T-helper 1 cell treated with Interleukin-12 subunit alpha and Interleukin-12 subunit beta and Interleukin-4 antibody, amounts not matched to agents 30 μg/mL and 1 μg/mL, for 36 hours (primary cell): ENCODE data around the gene INPP4B.

Experiments
- H3K27ac Mint-ChIP-seq: one replicate; pipeline ENCODE4 v1.8.0; 2021; ENCODE audit warnings: mild to moderate bottlenecking, mixed read lengths
- H3K27me3 Mint-ChIP-seq: one replicate; pipeline ENCODE4 v1.8.0; 2021; ENCODE audit warnings: low read depth, mixed read lengths
- H3K36me3 Mint-ChIP-seq: one replicate; pipeline ENCODE4 v1.8.0; 2021; ENCODE audit warnings: low read depth, mixed read lengths
- H3K4me1 Mint-ChIP-seq: one replicate; pipeline ENCODE4 v1.8.0; 2021; ENCODE audit warnings: low read depth, mixed read lengths
- H3K4me3 Mint-ChIP-seq: one replicate; pipeline ENCODE4 v1.8.0; 2021; ENCODE audit warnings: mild to moderate bottlenecking, moderate library complexity, mixed read lengths
- H3K9me3 Mint-ChIP-seq: one replicate; pipeline ENCODE4 v1.8.0; 2021; ENCODE audit warnings: mixed read lengths

The INPP4B gene

DNA sequence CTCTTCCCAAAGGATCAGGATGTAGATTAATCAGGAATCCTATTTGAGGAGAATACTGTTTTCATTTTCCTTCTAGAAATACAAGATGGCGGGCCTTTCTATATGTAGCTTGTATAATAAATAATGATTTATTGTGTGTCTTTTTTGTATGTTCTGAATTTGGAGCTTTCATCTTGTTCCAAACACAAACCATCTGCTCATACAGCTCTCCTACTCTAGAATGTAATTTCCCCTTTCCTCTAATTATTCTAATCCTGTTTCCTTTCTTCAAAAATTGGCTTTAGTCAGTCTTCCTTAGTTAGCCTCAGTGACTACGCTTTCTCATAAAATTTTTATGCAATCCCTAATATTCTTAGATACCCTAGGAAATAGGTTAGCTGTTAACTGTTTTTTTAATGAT is 422.2 kb downstream of the INPP4B start:
- peaks cover 3% of the 10 kb centered on the region for H3K4me1 Mint-ChIP-seq
- peaks cover 11% of the 10 kb centered on the region for H3K36me3 Mint-ChIP-seq
- H3K9me3 Mint-ChIP-seq, result peaks cover 6% of the 10 kb centered on the region
- H3K27me3 Mint-ChIP-seq, result no peaks in the 10 kb centered on the region
- no peak overlapping the region for H3K27ac Mint-ChIP-seq
- no peak overlapping the region for H3K4me3 Mint-ChIP-seq

DNA sequence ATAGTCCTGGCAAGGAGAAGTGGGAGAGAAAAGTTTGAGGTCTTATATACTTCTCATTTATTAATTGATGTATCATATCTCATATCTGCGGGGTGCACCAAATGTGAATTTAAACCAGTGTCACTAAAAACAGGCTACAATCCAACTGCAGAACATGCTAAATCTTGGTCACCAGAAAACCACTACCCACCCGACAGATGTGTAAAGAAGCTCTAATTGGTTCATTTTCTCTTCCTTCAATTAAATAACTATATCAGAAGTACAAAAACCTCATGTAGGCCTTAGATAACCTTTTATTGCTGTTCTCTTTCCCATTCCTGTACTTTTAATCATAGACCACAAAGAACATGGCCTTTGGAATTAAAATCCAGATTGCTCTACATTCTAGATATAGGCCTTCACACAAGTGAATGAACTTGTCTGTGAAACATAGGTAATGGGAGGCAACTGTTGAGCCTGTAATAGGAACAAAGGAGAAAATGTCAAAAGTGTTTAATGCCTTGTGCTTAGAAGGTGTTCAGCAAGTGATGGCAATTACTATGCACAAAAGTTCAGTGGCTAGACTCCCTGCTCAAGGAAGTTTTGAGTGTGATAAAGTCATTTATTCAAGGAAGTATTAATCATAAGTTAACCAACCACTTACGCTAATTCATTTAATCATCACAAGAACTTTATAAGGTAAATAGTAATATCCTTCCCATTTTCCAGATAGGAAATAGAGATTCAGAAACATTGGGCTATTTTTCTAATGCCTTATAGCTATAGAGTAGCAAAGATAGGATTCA is 425.6 kb downstream of the INPP4B start:
- peaks cover 19% of the 10 kb centered on the region for H3K4me1 Mint-ChIP-seq
- H3K4me3 Mint-ChIP-seq, result no peak overlapping the region
- H3K27me3 Mint-ChIP-seq, result no peaks in the 10 kb centered on the region
- peaks cover 8% of the 10 kb centered on the region for H3K36me3 Mint-ChIP-seq
- no peak overlapping the region for H3K27ac Mint-ChIP-seq
- H3K9me3 Mint-ChIP-seq, result peaks cover 2% of the 10 kb centered on the region

GRCh38 chr4:142419712-142420111 is 426.4 kb downstream of the INPP4B start:
- no peak overlapping the region for H3K4me3 Mint-ChIP-seq

DNA sequence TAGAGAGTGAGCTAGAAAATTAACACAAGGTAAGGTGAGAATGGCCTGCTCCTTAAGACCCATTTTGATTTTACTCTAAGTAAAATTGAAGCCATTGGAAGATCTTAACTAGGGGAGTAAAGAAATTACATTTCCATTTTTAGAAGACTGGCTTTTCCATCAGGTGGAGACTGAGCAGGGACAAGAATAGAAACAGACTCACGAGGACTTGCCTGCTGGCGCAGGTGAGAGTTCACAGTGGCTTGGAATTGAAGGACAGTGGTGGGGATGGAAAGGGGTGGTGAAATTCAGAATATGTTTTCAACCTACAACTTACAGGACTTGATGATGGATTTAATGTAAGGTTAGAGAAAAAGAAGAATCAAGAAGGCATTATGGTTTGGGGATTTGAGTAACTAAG is 427.4 kb downstream of the INPP4B start:
- Mint-ChIP-seq H3K27me3 (no peaks in the 10 kb centered on the region), H3K27ac (no peak overlapping the region), H3K4me3 (no peak overlapping the region), H3K9me3 (no peaks in the 10 kb centered on the region), H3K4me1 (peaks cover 25% of the 10 kb centered on the region), H3K36me3 (peaks cover 8% of the 10 kb centered on the region)

More at GRCh38 chr4:142419712-142420111, 426.4 kb downstream of the INPP4B start:
- Mint-ChIP-seq H3K27me3 (no peaks in the 10 kb centered on the region), H3K27ac (no peak overlapping the region), H3K4me1 (peaks cover 20% of the 10 kb centered on the region), H3K9me3 (no peaks in the 10 kb centered on the region), H3K36me3 (peaks cover 8% of the 10 kb centered on the region)

DNA sequence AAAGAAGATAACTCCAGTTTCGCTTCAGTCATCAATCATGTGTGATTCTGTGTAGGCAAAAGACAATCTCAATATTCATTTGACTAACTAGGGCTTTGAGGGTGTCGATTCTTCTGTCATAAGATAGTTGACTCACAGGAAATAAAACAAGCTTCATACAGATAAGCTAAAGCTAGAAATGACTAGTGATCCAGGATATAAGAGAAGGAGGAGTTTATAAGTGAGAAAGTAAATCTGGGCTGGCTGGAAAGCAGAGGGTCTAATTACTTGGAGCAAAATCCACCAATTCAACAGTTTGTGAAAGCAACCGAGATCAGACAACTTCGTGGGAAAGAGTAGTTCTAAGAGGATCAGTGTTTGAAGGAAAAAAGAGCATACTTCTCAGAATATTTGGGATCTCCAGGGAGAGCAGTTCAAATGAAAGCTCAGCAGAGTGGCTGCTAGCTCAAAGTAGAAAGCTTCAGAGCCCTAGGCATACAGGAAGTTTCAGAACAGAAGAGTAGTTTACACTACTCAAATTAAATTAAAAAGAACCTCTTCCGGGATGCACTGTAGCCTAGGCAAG is 429.3 kb downstream of the INPP4B start:
- Mint-ChIP-seq H3K27me3 (no peaks in the 10 kb centered on the region), H3K27ac (peak overlapping the region; percentile 96), H3K4me1 (peaks cover 26% of the 10 kb centered on the region), H3K4me3 (peak overlapping the region; percentile 76), H3K9me3 (no peaks in the 10 kb centered on the region), H3K36me3 (peaks cover 6% of the 10 kb centered on the region)

DNA sequence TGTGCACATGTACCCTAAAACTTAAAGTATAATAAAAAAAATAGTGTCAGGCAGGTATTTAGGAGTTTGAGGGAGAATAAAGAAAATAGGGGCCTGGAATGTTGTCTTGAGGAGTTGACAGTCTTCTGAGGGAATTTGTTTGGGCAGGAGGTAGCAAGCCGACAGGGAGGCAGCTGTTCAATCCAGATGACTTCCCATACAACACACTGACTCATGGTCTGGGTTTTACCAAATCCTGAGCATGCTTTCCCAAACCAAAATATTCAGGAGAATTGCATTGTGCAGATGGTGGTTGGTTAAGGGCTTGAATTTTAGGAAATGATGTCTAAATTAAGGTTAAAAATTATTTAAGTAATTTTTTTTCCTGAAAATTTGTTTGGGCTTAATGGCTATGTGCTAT is 430.0 kb downstream of the INPP4B start:
- Mint-ChIP-seq H3K27ac (peak overlapping the region; percentile 96), H3K9me3 (no peaks in the 10 kb centered on the region), H3K36me3 (peaks cover 5% of the 10 kb centered on the region), H3K27me3 (no peaks in the 10 kb centered on the region), H3K4me1 (peaks cover 28% of the 10 kb centered on the region), H3K4me3 (no peak overlapping the region)

DNA sequence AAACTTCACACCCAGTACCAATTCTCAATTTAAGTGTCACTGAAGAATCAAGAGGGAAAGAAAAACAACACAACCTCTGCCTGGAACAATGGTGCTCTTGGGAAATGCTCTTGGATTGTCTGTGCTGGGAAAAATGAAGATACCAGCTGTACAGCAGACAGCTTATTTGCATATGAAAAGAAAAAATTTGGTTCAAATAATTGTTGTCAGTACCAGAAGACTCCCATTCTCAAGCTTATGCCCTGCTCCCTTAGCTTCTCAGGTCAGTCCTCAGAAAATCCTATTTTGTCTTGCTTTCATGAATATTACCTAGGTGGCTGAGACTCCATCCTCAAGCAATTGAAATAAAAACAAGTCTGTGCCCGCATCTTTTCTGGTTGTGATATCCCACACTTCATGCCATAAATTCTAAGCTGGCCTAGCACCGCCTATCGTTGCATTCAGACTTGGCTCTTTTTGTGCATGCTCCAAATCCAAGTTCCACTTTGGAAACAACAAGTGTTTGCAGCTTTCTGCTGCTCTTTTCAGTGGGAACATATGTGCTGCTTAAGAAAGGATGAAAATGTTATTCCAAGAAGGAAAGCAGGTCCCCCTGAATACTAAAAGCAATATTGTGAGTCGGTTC is 431.6 kb downstream of the INPP4B start:
- Mint-ChIP-seq H3K27ac (peak overlapping the region; percentile 8), H3K27me3 (no peaks in the 10 kb centered on the region), H3K4me1 (peaks cover 30% of the 10 kb centered on the region), H3K9me3 (no peaks in the 10 kb centered on the region), H3K36me3 (peaks cover 2% of the 10 kb centered on the region), H3K4me3 (no peak overlapping the region)

DNA sequence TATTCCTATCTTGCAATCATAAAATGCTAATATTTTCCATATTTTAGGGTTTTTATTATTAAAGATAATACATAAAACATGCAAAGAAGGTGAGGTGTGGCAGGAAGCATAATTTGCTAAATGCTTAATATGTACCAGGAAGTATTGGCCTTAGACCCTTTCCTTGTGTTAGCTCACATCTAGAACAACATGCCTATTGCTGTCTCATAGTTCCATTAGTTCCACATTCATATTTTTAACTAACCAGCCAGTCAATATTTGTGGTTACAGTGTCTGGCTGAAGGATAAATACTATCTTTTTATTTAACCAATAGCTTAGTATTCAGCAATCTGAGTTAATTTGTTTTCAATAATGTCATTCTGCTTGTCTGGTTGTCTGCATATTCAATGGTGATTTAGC is 432.6 kb downstream of the INPP4B start:
- no peaks in the 10 kb centered on the region for H3K36me3 Mint-ChIP-seq
- no peaks in the 10 kb centered on the region for H3K9me3 Mint-ChIP-seq
- no peak overlapping the region for H3K4me3 Mint-ChIP-seq
- no peaks in the 10 kb centered on the region for H3K27me3 Mint-ChIP-seq
- H3K4me1 Mint-ChIP-seq, result peaks cover 30% of the 10 kb centered on the region
- no peak overlapping the region for H3K27ac Mint-ChIP-seq

DNA sequence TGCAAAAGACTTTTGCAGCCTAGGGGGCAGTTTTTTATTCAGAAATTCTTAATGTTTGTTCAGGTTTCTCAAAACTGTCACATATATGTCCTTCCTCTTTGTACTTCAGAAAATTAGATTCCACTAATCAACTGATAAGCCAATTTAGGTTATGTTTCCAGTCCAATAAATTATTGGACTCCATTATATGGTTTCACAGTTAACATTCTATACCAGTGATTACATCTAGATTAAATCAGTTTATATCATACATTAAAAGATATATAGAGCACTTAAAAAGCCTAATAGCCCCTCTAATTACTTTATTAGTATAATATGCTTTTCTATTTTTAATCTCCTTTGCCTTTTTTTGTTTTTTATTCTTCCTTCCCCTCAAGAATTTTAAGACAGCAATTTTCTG is 434.1 kb downstream of the INPP4B start:
- no peak overlapping the region for H3K27ac Mint-ChIP-seq
- peaks cover 31% of the 10 kb centered on the region for H3K4me1 Mint-ChIP-seq
- H3K36me3 Mint-ChIP-seq, result no peaks in the 10 kb centered on the region
- no peaks in the 10 kb centered on the region for H3K27me3 Mint-ChIP-seq
- H3K9me3 Mint-ChIP-seq, result no peaks in the 10 kb centered on the region
- H3K4me3 Mint-ChIP-seq, result no peak overlapping the region

DNA sequence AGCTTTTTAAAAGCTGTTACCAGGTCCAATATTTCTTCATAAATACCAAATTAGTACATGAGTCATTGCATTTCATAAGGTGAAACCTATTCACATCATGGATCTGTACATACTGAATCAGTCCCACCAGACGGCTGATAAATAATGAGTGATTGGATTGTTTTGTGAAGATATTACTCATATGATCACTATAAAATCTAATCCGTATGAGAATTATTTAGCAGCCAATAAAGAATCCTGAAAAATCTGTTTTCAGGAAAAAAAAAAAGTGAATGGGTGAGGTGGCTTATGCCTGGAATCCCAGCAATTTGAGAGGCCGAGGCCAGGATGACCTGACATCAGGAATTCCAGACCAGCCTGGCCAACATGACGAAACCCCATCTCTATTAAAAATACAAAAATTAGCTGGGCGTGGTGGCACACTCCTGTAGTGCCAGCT is 438.1 kb downstream of the INPP4B start:
- H3K4me1 Mint-ChIP-seq, result peaks cover 37% of the 10 kb centered on the region
- H3K36me3 Mint-ChIP-seq, result no peaks in the 10 kb centered on the region
- H3K27ac Mint-ChIP-seq, result no peak overlapping the region
- no peaks in the 10 kb centered on the region for H3K27me3 Mint-ChIP-seq
- no peak overlapping the region for H3K4me3 Mint-ChIP-seq
- no peaks in the 10 kb centered on the region for H3K9me3 Mint-ChIP-seq

- Mint-ChIP-seq H3K4me3 (peak overlapping the region; percentile 96), H3K9me3 (no peaks in the 10 kb centered on the region)
Observed at GRCh38 chr4:142407596-142407995, 438.5 kb downstream of the INPP4B start.

GRCh38 chr4:142406917-142407501 is 439.1 kb downstream of the INPP4B start:
- peak overlapping the region; percentile 96 for H3K4me3 Mint-ChIP-seq
- H3K9me3 Mint-ChIP-seq, result no peaks in the 10 kb centered on the region
- peak overlapping the region; percentile 98 for H3K27ac Mint-ChIP-seq
- peaks cover 43% of the 10 kb centered on the region for H3K4me1 Mint-ChIP-seq
- peaks cover 2% of the 10 kb centered on the region for H3K36me3 Mint-ChIP-seq
- no peaks in the 10 kb centered on the region for H3K27me3 Mint-ChIP-seq

More at GRCh38 chr4:142407596-142407995, 438.5 kb downstream of the INPP4B start:
- H3K4me1 Mint-ChIP-seq, result peaks cover 40% of the 10 kb centered on the region
- no peaks in the 10 kb centered on the region for H3K27me3 Mint-ChIP-seq
- no peaks in the 10 kb centered on the region for H3K36me3 Mint-ChIP-seq
- peak overlapping the region; percentile 98 for H3K27ac Mint-ChIP-seq

DNA sequence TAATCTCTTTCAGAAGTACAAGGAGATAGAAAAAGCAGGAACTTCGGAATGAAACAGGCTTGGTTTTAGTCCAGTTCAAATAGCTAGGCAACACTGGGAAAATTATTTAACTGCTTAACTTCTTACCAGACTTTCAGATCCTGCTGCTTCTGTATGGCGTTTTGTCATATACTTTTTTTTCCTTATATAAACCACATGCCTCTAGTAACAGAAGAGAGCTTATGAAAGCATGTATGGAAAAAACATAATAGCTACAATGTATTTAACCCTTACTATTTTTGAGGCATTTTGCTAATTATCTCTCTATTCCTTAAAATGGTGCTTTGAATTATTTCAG is 439.6 kb downstream of the INPP4B start:
- peaks cover 2% of the 10 kb centered on the region for H3K36me3 Mint-ChIP-seq
- H3K4me3 Mint-ChIP-seq, result peak overlapping the region; percentile 96
- H3K9me3 Mint-ChIP-seq, result no peaks in the 10 kb centered on the region
- peaks cover 48% of the 10 kb centered on the region for H3K4me1 Mint-ChIP-seq
- H3K27me3 Mint-ChIP-seq, result no peaks in the 10 kb centered on the region
- peak overlapping the region; percentile 98 for H3K27ac Mint-ChIP-seq

DNA sequence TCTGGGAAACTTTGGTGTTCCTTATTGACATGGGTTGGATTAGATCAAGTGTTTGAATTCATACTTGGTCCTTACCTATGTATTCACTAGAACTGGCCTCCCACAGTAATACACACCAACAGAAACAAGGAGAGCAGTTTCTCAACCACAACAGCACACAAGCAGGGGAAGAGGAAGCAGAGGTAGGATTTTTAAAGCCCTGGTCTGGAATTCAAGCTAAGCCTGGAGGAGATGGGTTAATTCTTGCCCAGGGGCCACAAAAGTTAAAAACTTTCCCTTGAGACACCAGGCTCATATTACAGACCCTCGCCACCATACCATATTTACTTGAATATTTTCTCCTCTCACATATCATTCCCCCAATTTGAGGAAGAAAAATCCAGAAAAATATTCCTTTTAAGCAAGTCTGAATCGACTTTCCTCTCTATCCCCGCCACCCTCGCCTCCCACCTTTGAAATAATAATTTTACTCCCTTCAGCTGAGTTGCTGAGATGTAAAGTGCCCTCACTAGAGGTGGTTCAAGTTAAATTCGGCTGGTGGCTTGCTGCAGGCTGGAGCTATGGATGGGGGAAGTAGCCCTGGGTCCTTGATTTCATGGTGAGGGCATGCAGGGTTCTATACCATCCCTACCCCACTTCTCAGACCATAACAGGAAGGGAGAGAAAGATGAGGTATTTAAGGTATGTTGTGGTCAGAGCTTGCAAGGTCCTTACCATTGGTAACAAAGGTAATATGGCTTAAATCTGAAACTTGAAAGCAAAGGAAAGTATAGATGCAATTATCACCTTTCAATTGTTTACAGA is 440.2 kb downstream of the INPP4B start:
- no peaks in the 10 kb centered on the region for H3K27me3 Mint-ChIP-seq
- H3K36me3 Mint-ChIP-seq, result peaks cover 2% of the 10 kb centered on the region
- H3K4me1 Mint-ChIP-seq, result peaks cover 49% of the 10 kb centered on the region
- H3K4me3 Mint-ChIP-seq, result peak overlapping the region; percentile 96
- H3K27ac Mint-ChIP-seq, result peak overlapping the region; percentile 98
- no peaks in the 10 kb centered on the region for H3K9me3 Mint-ChIP-seq
